AG04450 (cell line): Measurements from ENCODE around the gene ZNF597. TPM values are rescaled to one million over a fixed set of nuclear protein-coding genes. Genes with fewer than 3 reads are reported as not detected.

ENCODE experiments used
- CTCF ChIA-PET: fragments of 300-600, 350-600 bp; formaldehyde crosslinking; extraction: SDS; loops from one replicate; lab custom pipeline; 2022; ENCODE audit warnings: antibody characterized with exemption, inconsistent platforms; lab: Charles Lee
- POLR2A ChIA-PET: fragments of 350-600 bp; formaldehyde crosslinking; extraction: SDS; loops from one replicate; lab custom pipeline; 2021; ENCODE audit warnings: antibody characterized with exemption, inconsistent platforms; lab: Yijun Ruan, JAX
- DNase-seq: peaks from one replicate; pipeline ENCODE4 v3.0.0-alpha.2; 2011; ENCODE audit warnings: low read depth, low spot score
- H3K27ac ChIP-seq: one replicate; pipeline ENCODE4 v1.5.1; 2012; ENCODE audit warnings: low read depth, low read length, control low read depth
- H3K27me3 ChIP-seq: one replicate; pipeline ENCODE4 v1.6.0; 2012; ENCODE audit warnings: low read length; ENCODE audit not compliant: control insufficient read depth, insufficient read depth
- H3K4me3 ChIP-seq: 2 replicates; pipeline ENCODE4 v1.5.1; 2011; ENCODE audit warnings: mild to moderate bottlenecking, low read depth, low read length, control low read depth
- H3K9me3 ChIP-seq: 2 replicates; pipeline ENCODE4 v1.5.1; 2012; ENCODE audit warnings: low read length; ENCODE audit not compliant: control insufficient read depth, insufficient read depth
- CTCF ChIP-seq: IDR thresholded peaks from 2 replicates; pipeline ENCODE4 v1.5.1; 2011; ENCODE audit warnings: low read depth, low read length, control low read depth, inconsistent platforms
- polyA plus RNA-seq: library from polyadenylated mRNA; depleted of rRNA; stranded (reverse); fragments of >200 nt; gene quantifications from 2 replicates; pipeline ENCODE4 v1.2.3, GENCODE V29; 2011

ZNF597 gene
- polyA plus RNA-seq, 1 experiment: 1.8 TPM

- POLR2A ChIA-PET: no interaction called here
- DNase-seq: no peak
- peaks cover 74% of the 10 kb centered on the region for H3K9me3 ChIP-seq
These were observed 29.4 kb downstream of the ZNF597 start for GRCh38 chr16:3413730-3414379.

GRCh38 chr16:3408561-3409197 is 34.6 kb downstream of the ZNF597 start:
- Histone ChIP-seq H3K4me3 (no peak overlapping the region), H3K27me3 (no peaks in the 10 kb centered on the region), H3K9me3 (peaks cover 85% of the 10 kb centered on the region), H3K27ac (no peak overlapping the region)
- CTCF ChIA-PET: no interaction called here
- no peak for TF ChIP-seq CTCF
- DNase-seq: no peak
- POLR2A ChIA-PET: interaction anchor here (1.0 kb wide), 1 partner anchor 8 kb away, joined by 3 read pairs; the partner anchor contains the start of genes ZNF174 and ZSCAN32

More at GRCh38 chr16:3413730-3414379, 29.4 kb downstream of the ZNF597 start:
- Histone ChIP-seq H3K27ac (no peak overlapping the region), H3K27me3 (no peaks in the 10 kb centered on the region), H3K4me3 (no peak overlapping the region)
- no peak for TF ChIP-seq CTCF
- CTCF ChIA-PET: no interaction called here

- H3K9me3 ChIP-seq: peaks cover 52% of the 10 kb centered on the region
- H3K27ac ChIP-seq: peak overlapping the region; percentile 61
- H3K4me3 ChIP-seq: peak overlapping the region; percentile 88
- no peak for TF ChIP-seq CTCF
- POLR2A ChIA-PET: interaction anchor here (0.6 to 2.7 kb wide), 4 partner anchors 39 to 56 kb away, joined by 3 to 8 read pairs (median 4); partner anchors contain the start of genes NAA60 and ZNF597
- DNase-seq: no peak
- CTCF ChIA-PET: interaction anchor here (1.1 kb wide), 1 partner anchor 9 kb away, joined by 3 read pairs; no protein-coding TSS in a partner anchor
- no peaks in the 10 kb centered on the region for H3K27me3 ChIP-seq
These were observed 41.4 kb downstream of the ZNF597 start for GRCh38 chr16:3401719-3402397.

GRCh38 chr16:3400779-3401688 is 42.3 kb downstream of the ZNF597 start, which contains the start of the genes ZNF174 and ZSCAN32:
Gene ZNF174 (plus strand): TSS chr16:3401215. CDS start chr16:3402005, 790 bp downstream.
Gene ZSCAN32 (minus strand): TSS chr16:3401004. CDS start chr16:3397557, 3,447 bp downstream.
- ChIA-PET POLR2A (interaction anchor here (0.5 to 2.7 kb wide), 9 partner anchors 8 to 721 kb away, joined by 3 to 8 read pairs (median 3); partner anchors contain the start of genes NAA60, OR2C1 and ZNF597), CTCF (no interaction called here)
- H3K9me3 ChIP-seq: peaks cover 52% of the 10 kb centered on the region
- DNase-seq: peak; percentile 99
- H3K4me3 ChIP-seq: peak within 1 kb of the TSS; percentile 95
- H3K27ac ChIP-seq: peak within 1 kb of the TSS; percentile 61
- no peaks in the 10 kb centered on the region for H3K27me3 ChIP-seq
- TF ChIP-seq CTCF: no peak
